Measurements from ENCODE around the gene RET. TPM values are rescaled to one million over a fixed set of nuclear protein-coding genes. Genes with fewer than 3 reads are reported as not detected.

Gene RET
- total RNA-seq, 3 donors from 2014 or later (not counting 1 experiment from before 2014, with no cell fraction given) = 0.16 TPM; not detected in 2

- no peak for DNase-seq
- TF ChIP-seq, protein P1, sequence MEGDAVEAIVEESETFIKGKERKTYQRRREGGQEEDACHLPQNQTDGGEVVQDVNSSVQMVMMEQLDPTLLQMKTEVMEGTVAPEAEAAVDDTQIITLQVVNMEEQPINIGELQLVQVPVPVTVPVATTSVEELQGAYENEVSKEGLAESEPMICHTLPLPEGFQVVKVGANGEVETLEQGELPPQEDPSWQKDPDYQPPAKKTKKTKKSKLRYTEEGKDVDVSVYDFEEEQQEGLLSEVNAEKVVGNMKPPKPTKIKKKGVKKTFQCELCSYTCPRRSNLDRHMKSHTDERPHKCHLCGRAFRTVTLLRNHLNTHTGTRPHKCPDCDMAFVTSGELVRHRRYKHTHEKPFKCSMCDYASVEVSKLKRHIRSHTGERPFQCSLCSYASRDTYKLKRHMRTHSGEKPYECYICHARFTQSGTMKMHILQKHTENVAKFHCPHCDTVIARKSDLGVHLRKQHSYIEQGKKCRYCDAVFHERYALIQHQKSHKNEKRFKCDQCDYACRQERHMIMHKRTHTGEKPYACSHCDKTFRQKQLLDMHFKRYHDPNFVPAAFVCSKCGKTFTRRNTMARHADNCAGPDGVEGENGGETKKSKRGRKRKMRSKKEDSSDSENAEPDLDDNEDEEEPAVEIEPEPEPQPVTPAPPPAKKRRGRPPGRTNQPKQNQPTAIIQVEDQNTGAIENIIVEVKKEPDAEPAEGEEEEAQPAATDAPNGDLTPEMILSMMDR (IDR thresholded peaks at IDR 0.05) = no peak
- 84% methylated on average over 19 of the region's 19 CpGs for WGBS (ENCODE audit: insufficient coverage)
Measured at GRCh38 chr10:43118631-43119415, 42.0 kb downstream of the RET start.

GRCh38 chr10:43119416-43120115 is 42.7 kb downstream of the RET start:
- Mint-ChIP-seq H3K27ac (peak overlapping the region in 1 of 2 donors; percentile 90), H3K36me3 (no peaks in the 10 kb centered on the region), H3K9me3 (no peaks in the 10 kb centered on the region), H3K27me3 (ENCODE audit: low read depth in 2 of 2) (no peaks in the 10 kb centered on the region), H3K4me1 (peaks cover 25 to 34% of the 10 kb centered on the region in 2 donors), H3K4me3 (no peak overlapping the region)
- no peak for ATAC-seq
- no peak for DNase-seq
- whole genome bisulfite sequencing (ENCODE audit: insufficient coverage) = 93% methylated on average over 31 of the region's 31 CpGs
- no peak overlapping the region for H3K4me3 ChIP-seq (ENCODE audit: low read length)
- TF ChIP-seq, protein P1 (IDR thresholded peaks at IDR 0.05) = no peak
- no peaks in the 10 kb centered on the region for H3K9me3 ChIP-seq (ENCODE audit: control insufficient read depth, insufficient read depth, low read length)
- H3K27ac ChIP-seq (ENCODE audit: low read length) = no peak overlapping the region
- intact Hi-C loops (cut with micrococcal nuclease) = loop anchor here (1.0 to 2.0 kb wide), 2 partner anchors 15 to 19 kb away; partner anchors contain the start of gene CSGALNACT2
- no peaks in the 10 kb centered on the region for H3K36me3 ChIP-seq (ENCODE audit: control insufficient read depth, insufficient read depth, low read length)
- H3K27me3 ChIP-seq (ENCODE audit: control insufficient read depth, insufficient read depth, low read length) = no peaks in the 10 kb centered on the region
- peaks cover 32% of the 10 kb centered on the region for H3K4me1 ChIP-seq (ENCODE audit: control insufficient read depth, insufficient read depth, low read length)

More at GRCh38 chr10:43118631-43119415, 42.0 kb downstream of the RET start:
- no peak for ATAC-seq
- intact Hi-C loops (cut with micrococcal nuclease) = no loop called here
- Mint-ChIP-seq H3K4me1 (peaks cover 25 to 34% of the 10 kb centered on the region in 2 donors), H3K27me3 (ENCODE audit: low read depth in 2 of 2) (no peaks in the 10 kb centered on the region), H3K9me3 (no peaks in the 10 kb centered on the region), H3K36me3 (no peaks in the 10 kb centered on the region), H3K27ac (peak overlapping the region; percentile 36 to 81), H3K4me3 (peak overlapping the region; percentile 21)
- no peaks in the 10 kb centered on the region for H3K9me3 ChIP-seq (ENCODE audit: control insufficient read depth, insufficient read depth, low read length)
- H3K4me3 ChIP-seq (ENCODE audit: low read length) = no peak overlapping the region
- no peaks in the 10 kb centered on the region for H3K27me3 ChIP-seq (ENCODE audit: control insufficient read depth, insufficient read depth, low read length)
- no peak overlapping the region for H3K27ac ChIP-seq (ENCODE audit: low read length)
- no peaks in the 10 kb centered on the region for H3K36me3 ChIP-seq (ENCODE audit: control insufficient read depth, insufficient read depth, low read length)
- peaks cover 32% of the 10 kb centered on the region for H3K4me1 ChIP-seq (ENCODE audit: control insufficient read depth, insufficient read depth, low read length)

- Histone ChIP-seq H3K4me1 (ENCODE audit: control insufficient read depth, insufficient read depth, low read length) (peaks cover 32% of the 10 kb centered on the region), H3K36me3 (ENCODE audit: control insufficient read depth, insufficient read depth, low read length) (no peaks in the 10 kb centered on the region), H3K9me3 (ENCODE audit: control insufficient read depth, insufficient read depth, low read length) (no peaks in the 10 kb centered on the region), H3K27ac (ENCODE audit: low read length) (peak overlapping the region; percentile 75), H3K27me3 (ENCODE audit: control insufficient read depth, insufficient read depth, low read length) (no peaks in the 10 kb centered on the region), H3K4me3 (ENCODE audit: low read length) (no peak overlapping the region)
- H3K4me1 Mint-ChIP-seq = peaks cover 25 to 34% of the 10 kb centered on the region in 2 donors
- H3K27me3 Mint-ChIP-seq (ENCODE audit: low read depth in 2 of 2) = no peaks in the 10 kb centered on the region
- no peaks in the 10 kb centered on the region for H3K36me3 Mint-ChIP-seq
- no peaks in the 10 kb centered on the region for H3K9me3 Mint-ChIP-seq
- peak overlapping the region; percentile 76 for H3K4me3 Mint-ChIP-seq
- WGBS (ENCODE audit: insufficient coverage) = 72% methylated on average over 19 of the region's 19 CpGs
- intact Hi-C loops (cut with micrococcal nuclease) = loop anchor here (1.0 to 2.0 kb wide), 2 partner anchors 16 to 18 kb away; partner anchors contain the start of gene CSGALNACT2
- DNase-seq (no peak), ATAC-seq (no peak)
- TF ChIP-seq, protein P1 (IDR thresholded peaks at IDR 0.05) = no peak
- H3K27ac Mint-ChIP-seq = peak overlapping the region; percentile 90 to 95
Measured at GRCh38 chr10:43120116-43120928, 43.5 kb downstream of the RET start.
